GM19239 (cell line): ENCODE measurements around the gene DNMT1.

ENCODE experiments used
- DNase-seq: peaks from one replicate; pipeline ENCODE4 v3.0.0; 2011; ENCODE audit warnings: low spot score; ENCODE audit not compliant: insufficient read length
- FAIRE-seq: peaks from 2 replicates; lab custom pipeline; 2011; peaks lifted over from hg19 to GRCh38; lab: Jason Lieb, UNC

DNMT1 gene

GRCh38 chr19:10104665-10105508 lies 89.9 kb downstream of the DNMT1 start:
- FAIRE-seq (no peak), DNase-seq (no peak)

GRCh38 chr19:10104130-10104513 lies 90.6 kb downstream of the DNMT1 start:
- no peak for FAIRE-seq
- DNase-seq = no peak

GRCh38 chr19:10102787-10103236 lies 91.9 kb downstream of the DNMT1 start:
- FAIRE-seq = peak; percentile 95

GRCh38 chr19:10100163-10100785 lies 94.5 kb downstream of the DNMT1 start:
- FAIRE-seq = peak; percentile 70
- DNase-seq = no peak

More at GRCh38 chr19:10102787-10103236, 91.9 kb downstream of the DNMT1 start:
- no peak for DNase-seq

- DNase-seq (no peak), FAIRE-seq (no peak)
Measured at GRCh38 chr19:10096615-10096963, 98.2 kb downstream of the DNMT1 start.

- DNase-seq = peak; percentile 94
- peak; percentile 87 for FAIRE-seq
Measured at GRCh38 chr19:10095948-10096614, 98.7 kb downstream of the DNMT1 start.

- FAIRE-seq (no peak), DNase-seq (no peak)
Measured at GRCh38 chr19:10095622-10095947, 99.2 kb downstream of the DNMT1 start.

GRCh38 chr19:10093295-10094186 lies 101.2 kb downstream of the DNMT1 start:
- FAIRE-seq (no peak), DNase-seq (no peak)

- DNase-seq (no peak), FAIRE-seq (no peak)
Measured at GRCh38 chr19:10092648-10093294, 102.0 kb downstream of the DNMT1 start.

GRCh38 chr19:10091895-10092641 lies 102.7 kb downstream of the DNMT1 start:
- DNase-seq (no peak), FAIRE-seq (no peak)

GRCh38 chr19:10091370-10091687 lies 103.4 kb downstream of the DNMT1 start:
- DNase-seq = no peak
- FAIRE-seq = no peak

- DNase-seq (no peak), FAIRE-seq (no peak)
Measured at GRCh38 chr19:10089801-10090375, 104.9 kb downstream of the DNMT1 start.

- FAIRE-seq = no peak
- DNase-seq = no peak
Measured at GRCh38 chr19:10088949-10089554, 105.7 kb downstream of the DNMT1 start.

- no peak for DNase-seq
Measured at GRCh38 chr19:10087296-10088061, 107.3 kb downstream of the DNMT1 start.

GRCh38 chr19:10086591-10087192 lies 108.1 kb downstream of the DNMT1 start:
- DNase-seq = no peak

More at GRCh38 chr19:10087296-10088061, 107.3 kb downstream of the DNMT1 start:
- FAIRE-seq = no peak

GRCh38 chr19:10085641-10086590 lies 108.8 kb downstream of the DNMT1 start, which contains the start of gene SHFL:
Gene SHFL, plus strand, starts transcription at chr19:10086317. Its CDS starts 111 bp downstream, at chr19:10086428.
- peak; percentile 94 for DNase-seq

More at GRCh38 chr19:10086591-10087192, 108.1 kb downstream of the DNMT1 start:
- no peak for FAIRE-seq

More at GRCh38 chr19:10085641-10086590, 108.8 kb downstream of the DNMT1 start, which contains the start of gene SHFL:
- peak; percentile 79 for FAIRE-seq
